Bronchial epithelial cell (primary cell): ENCODE measurements around the gene HSPB1. TPM values are rescaled to one million over a fixed set of nuclear protein-coding genes. Genes with fewer than 3 reads are reported as not detected.
"Not testable (repeated sequence)": the region's sequence is repeated elsewhere in the genome, so short reads cannot be mapped to it uniquely, and the experiment has no call there.

ENCODE experiments used
- DNase-seq: peaks from one replicate; pipeline ENCODE4 v3.0.0-alpha.2; 2010; ENCODE audit warnings: low read depth
- FAIRE-seq: peaks from 2 replicates; lab custom pipeline; 2011; peaks lifted over from hg19 to GRCh38; lab: Jason Lieb, UNC
- H3K27me3 ChIP-seq: 2 replicates; pipeline ENCODE4 v1.5.1; 2011; ENCODE audit warnings: low read length; ENCODE audit not compliant: control insufficient read depth, insufficient read depth
- H3K36me3 ChIP-seq: 2 replicates; pipeline ENCODE4 v1.5.1; 2011; ENCODE audit warnings: low read length; ENCODE audit not compliant: control insufficient read depth, insufficient read depth
- H3K4me3 ChIP-seq: 2 replicates; pipeline ENCODE4 v1.5.1; 2011; ENCODE audit warnings: mild to moderate bottlenecking, low read depth, low read length, control low read depth
- total RNA-seq: library from RNA; depleted of rRNA; stranded (reverse); fragments of >200 nt; gene quantifications from 2 replicates; pipeline ENCODE4 v1.2.1, GENCODE V29; 2014
- TF ChIP-seq, protein P1 (sequence below): IDR thresholded peaks from 2 replicates; pipeline ENCODE4 v1.5.1; 2011; ENCODE audit warnings: mild to moderate bottlenecking, moderate library complexity, low read length, control low read depth, inconsistent platforms; ENCODE audit not compliant: insufficient read depth, severe bottlenecking

HSPB1 gene
- total RNA-seq, 1 donor from 2014 or later: 36.1 TPM

DNA sequence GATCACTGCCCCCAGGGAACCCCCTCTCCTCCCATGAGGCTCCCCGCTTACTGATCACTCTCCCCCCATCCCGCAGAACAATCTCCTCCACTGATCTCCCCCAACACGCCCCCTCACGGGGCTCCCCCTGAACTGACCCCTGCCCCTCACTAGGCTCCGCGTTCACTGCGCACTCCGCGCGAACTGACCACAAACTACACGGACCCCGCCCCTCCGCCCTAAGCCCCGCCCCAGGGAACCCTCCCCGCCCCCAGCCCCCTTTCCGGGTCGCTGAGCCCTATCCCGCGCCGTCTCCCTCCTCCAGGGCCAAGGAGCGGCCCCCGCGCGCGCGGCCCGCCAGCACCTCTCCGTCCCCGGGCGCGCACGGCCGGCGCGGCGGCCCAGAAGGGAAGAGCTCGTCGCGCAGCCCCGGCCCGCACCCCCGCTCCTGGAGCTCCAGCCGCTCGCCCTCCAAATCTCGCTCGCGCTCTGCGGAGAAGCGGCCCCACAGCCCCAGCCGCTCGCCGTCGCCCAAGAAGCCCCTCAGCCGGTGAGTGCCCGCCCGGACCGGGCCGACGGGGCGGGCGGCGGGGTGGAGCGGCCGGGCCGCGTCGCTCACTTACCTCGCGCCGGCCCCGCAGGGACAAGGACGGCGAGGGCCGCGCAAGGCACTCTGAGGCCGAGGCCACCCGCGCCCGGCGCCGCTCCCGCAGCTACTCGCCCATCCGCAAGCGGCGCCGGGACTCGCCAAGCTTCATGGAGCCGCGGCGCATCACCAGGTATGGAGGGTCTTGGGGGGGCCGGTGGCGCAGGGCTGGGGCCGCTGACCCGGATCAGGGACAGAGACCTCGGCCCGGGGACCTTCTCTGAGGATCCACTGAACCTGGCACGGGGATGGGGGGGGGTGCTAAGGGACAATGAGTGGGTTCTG is 19.9 kb upstream of the HSPB1 start:
- TF ChIP-seq, protein P1, sequence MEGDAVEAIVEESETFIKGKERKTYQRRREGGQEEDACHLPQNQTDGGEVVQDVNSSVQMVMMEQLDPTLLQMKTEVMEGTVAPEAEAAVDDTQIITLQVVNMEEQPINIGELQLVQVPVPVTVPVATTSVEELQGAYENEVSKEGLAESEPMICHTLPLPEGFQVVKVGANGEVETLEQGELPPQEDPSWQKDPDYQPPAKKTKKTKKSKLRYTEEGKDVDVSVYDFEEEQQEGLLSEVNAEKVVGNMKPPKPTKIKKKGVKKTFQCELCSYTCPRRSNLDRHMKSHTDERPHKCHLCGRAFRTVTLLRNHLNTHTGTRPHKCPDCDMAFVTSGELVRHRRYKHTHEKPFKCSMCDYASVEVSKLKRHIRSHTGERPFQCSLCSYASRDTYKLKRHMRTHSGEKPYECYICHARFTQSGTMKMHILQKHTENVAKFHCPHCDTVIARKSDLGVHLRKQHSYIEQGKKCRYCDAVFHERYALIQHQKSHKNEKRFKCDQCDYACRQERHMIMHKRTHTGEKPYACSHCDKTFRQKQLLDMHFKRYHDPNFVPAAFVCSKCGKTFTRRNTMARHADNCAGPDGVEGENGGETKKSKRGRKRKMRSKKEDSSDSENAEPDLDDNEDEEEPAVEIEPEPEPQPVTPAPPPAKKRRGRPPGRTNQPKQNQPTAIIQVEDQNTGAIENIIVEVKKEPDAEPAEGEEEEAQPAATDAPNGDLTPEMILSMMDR: no peak
- FAIRE-seq: no peak
- peaks cover 17% of the 10 kb centered on the region for H3K27me3 ChIP-seq
- peak overlapping the region; percentile 23 for H3K4me3 ChIP-seq
- no peak for DNase-seq
- no peaks in the 10 kb centered on the region for H3K36me3 ChIP-seq

DNA sequence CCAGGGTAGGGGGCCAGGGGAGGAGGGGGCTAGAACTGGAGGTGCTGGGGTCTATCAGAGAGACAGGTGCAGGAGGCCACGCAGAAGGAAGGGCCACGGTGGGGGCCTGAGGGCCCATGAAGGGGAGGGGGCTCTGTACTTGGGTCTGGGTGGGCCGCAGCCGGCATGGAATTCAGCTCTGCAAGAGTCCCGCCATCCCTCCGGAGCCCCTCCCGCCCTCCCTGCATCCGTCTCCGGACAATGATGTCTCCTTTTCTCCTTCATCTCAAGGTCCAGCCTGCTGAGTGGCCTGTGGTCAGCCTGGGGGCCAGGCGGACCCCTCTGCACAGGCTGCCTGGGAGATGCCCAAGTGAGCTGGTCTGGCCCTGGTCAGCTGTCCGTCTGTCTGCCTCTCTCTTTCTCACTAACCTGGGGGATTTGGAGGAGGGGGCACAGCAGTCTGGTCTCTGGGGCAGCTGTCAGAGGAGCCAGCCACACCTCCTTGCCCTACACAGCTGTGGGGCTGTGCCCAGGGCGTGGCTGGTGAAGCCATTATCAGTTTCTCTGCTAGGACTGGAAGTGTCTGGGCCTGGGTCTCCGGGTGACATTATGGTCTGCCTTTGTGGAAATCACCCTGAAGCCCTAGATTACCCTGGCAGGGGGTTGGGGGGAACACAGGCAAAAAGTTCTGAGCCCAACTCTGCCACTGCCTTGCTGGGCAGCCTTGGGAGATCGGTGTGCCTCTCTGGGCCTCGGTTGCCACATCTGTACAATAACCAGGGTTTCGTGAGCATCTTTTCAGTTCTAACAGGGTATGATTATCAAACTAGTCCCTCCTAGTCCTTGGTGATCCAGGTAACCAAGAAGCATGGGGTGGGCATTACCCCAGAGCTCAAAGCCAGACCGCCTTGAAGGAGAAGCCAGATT is 19.0 kb upstream of the HSPB1 start:
- Histone ChIP-seq H3K4me3 (no peak overlapping the region), H3K27me3 (peaks cover 17% of the 10 kb centered on the region), H3K36me3 (no peaks in the 10 kb centered on the region)
- TF ChIP-seq, protein P1: no peak
- FAIRE-seq (no peak), DNase-seq (no peak)

DNA sequence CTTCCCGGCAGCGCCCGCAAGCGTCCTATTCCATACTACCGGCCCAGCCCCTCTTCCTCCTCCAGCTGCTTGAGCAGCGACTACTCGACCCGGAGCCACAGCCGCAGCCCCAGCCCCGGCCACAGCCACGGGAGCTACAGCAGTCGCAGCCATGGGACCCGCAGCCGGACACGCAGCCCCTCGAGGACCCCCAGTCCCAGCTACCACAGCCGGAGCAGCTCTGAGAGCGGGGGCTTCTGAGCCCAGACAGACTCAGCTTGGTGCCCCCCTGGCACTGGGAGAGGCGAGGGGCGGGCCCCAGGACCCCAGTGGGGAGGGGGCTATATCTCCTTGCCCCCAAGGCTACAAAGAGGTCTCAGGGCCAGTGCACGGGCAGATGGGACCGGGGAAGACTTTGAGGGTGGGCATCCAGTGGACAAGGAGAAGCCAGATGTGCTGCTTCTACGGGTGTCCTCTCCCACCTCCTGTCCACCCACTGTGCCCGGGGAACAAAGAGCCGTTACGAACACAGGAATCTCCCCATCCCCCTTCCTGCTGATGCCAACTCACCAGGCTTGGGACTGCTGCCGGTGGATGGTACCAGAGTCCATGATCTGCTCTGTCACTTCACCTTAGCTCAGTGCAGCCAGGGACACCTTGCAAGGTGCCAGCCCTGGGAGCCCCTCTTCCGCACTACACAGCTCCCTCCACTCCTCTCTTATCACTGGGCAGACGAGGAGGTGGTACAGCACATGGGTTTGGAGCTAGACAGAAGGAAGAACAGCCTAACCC is 16.7 kb upstream of the HSPB1 start:
- peaks cover 14% of the 10 kb centered on the region for H3K27me3 ChIP-seq
- H3K4me3 ChIP-seq: no peak overlapping the region
- FAIRE-seq: peak; percentile 73

DNA sequence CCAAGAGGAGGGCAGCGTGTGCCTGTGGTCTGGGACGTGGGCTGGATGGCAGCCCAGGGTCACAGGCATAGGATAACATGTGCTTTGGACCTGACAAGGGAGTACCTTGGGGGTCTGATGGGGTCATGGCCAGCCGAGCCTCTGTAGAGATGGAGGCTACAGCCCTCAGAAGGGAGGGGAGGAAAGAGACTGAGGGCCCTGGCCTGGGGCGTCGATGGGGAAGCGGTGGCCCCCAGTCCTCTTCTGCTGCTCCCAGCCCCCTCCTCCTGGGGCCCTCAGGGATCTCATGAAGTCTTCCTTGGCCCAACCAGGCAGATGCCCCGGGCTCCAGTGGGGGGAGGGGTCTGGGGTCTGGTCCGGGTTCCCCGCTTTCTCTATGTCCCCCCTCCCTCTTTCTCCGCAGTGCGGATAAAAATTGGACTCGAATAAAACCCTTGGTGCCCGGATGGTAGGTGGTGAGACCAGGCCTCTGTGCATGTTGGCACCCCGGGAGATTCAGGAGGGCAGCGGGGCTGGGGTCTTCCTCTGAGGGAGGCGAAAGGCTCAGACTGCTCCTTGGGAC is 15.6 kb upstream of the HSPB1 start:
- peaks cover 5% of the 10 kb centered on the region for H3K27me3 ChIP-seq
- H3K36me3 ChIP-seq: no peaks in the 10 kb centered on the region
- DNase-seq (no peak), FAIRE-seq (no peak)
- TF ChIP-seq, protein P1: no peak
- no peak overlapping the region for H3K4me3 ChIP-seq

More for the DNA sequence above, 16.7 kb upstream of the HSPB1 start:
- no peaks in the 10 kb centered on the region for H3K36me3 ChIP-seq
- no peak for DNase-seq
- TF ChIP-seq, protein P1: no peak

DNA sequence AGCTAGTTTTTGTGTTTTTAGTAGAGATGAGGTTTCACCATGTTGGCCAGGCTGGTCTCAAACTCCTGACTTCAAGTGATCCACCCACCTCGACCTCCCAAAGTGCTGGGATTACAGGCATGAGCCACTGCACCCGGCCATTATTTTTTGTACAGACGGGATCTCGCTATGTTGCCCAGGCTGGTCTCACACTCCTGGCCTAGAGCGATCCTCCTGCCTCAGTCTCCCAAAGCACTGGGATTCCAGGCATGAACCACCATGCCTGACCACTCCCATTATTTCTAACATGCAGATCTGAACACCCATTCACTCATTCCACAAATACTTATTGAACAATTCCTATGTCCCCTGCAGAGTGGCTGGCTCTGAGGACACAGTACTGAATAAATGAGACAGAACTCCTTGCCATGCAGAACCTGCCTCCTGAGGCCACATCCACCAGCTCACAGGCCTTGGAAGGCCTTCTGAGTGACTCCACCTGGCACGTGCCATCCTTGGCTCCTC is 11.6 kb upstream of the HSPB1 start:
- H3K4me3 ChIP-seq, DNase-seq, H3K36me3 ChIP-seq, FAIRE-seq, H3K27me3 ChIP-seq: not testable (repeated sequence)
